ENCODE measurements around the gene CHCHD6. TPM values are rescaled to one million over a fixed set of nuclear protein-coding genes. Genes with fewer than 3 reads are reported as not detected.

CHCHD6 gene
- polyA plus RNA-seq, 1 donor from 2014 or later: 102 TPM

GRCh38 chr3:126832933-126833332 is 128.9 kb downstream of the CHCHD6 start:
- Histone ChIP-seq H3K27ac (ENCODE audit: low read length) (no peak overlapping the region), H3F3A (ENCODE audit: insufficient read depth, low read length, poor library complexity, severe bottlenecking) (no peaks in the 10 kb centered on the region), H3K9me2 (ENCODE audit: insufficient read depth, low read length) (no peaks in the 10 kb centered on the region), H2AFZ (ENCODE audit: low read depth, low read length) (no peak overlapping the region), H3K79me2 (replicated peaks; ENCODE audit: insufficient read depth, low read length) (no peaks in the 10 kb centered on the region), H3K4me2 (ENCODE audit: low read length) (no peak overlapping the region), H3K27me3 (ENCODE audit: insufficient read depth, low read depth, low read length) (no peaks in the 10 kb centered on the region), H3K4me3 (ENCODE audit: low read length) (no peak overlapping the region), H3K9ac (ENCODE audit: low read length) (no peak overlapping the region), H3K9me3 (ENCODE audit: low read length) (no peaks in the 10 kb centered on the region), H4K20me1 (ENCODE audit: insufficient read depth) (no peaks in the 10 kb centered on the region), H3K36me3 (ENCODE audit: insufficient read depth, low read length) (no peaks in the 10 kb centered on the region)
- TF ChIP-seq CTCF (IDR thresholded peaks at IDR 0.05; ENCODE audit: poor library complexity, severe bottlenecking) (no peak), EZH2 (IDR thresholded peaks at IDR 0.05; ENCODE audit: borderline replicate concordance, insufficient read depth, low read length, poor library complexity, severe bottlenecking) (no peak), TAF1 (IDR thresholded peaks at IDR 0.05; ENCODE audit: low read depth) (no peak), SMC3 (conservative IDR thresholded peaks at IDR 0.05; ENCODE audit: poor library complexity) (no peak), MXI1 (conservative IDR thresholded peaks at IDR 0.05; ENCODE audit: poor library complexity, severe bottlenecking) (no peak), REST (IDR thresholded peaks at IDR 0.05; ENCODE audit: borderline replicate concordance) (no peak), POLR2AphosphoS5 (IDR thresholded peaks at IDR 0.05) (no peak)

- Histone ChIP-seq H3K36me3 (ENCODE audit: insufficient read depth, low read length) (no peaks in the 10 kb centered on the region), H3K9me2 (ENCODE audit: insufficient read depth, low read length) (no peaks in the 10 kb centered on the region), H3F3A (ENCODE audit: insufficient read depth, low read length, poor library complexity, severe bottlenecking) (no peaks in the 10 kb centered on the region), H2AFZ (ENCODE audit: low read depth, low read length) (no peak overlapping the region), H3K9me3 (ENCODE audit: low read length) (no peaks in the 10 kb centered on the region), H3K27me3 (ENCODE audit: insufficient read depth, low read depth, low read length) (no peaks in the 10 kb centered on the region), H3K79me2 (replicated peaks; ENCODE audit: insufficient read depth, low read length) (no peaks in the 10 kb centered on the region), H3K27ac (ENCODE audit: low read length) (no peak overlapping the region), H3K4me3 (ENCODE audit: low read length) (no peak overlapping the region), H3K9ac (ENCODE audit: low read length) (no peak overlapping the region), H3K4me2 (ENCODE audit: low read length) (no peak overlapping the region), H4K20me1 (ENCODE audit: insufficient read depth) (no peaks in the 10 kb centered on the region)
- no peak for TF ChIP-seq REST (IDR thresholded peaks at IDR 0.05; ENCODE audit: borderline replicate concordance)
- no peak for TF ChIP-seq SMC3 (conservative IDR thresholded peaks at IDR 0.05; ENCODE audit: poor library complexity)
- TF ChIP-seq POLR2AphosphoS5 (IDR thresholded peaks at IDR 0.05): no peak
- TF ChIP-seq EZH2 (IDR thresholded peaks at IDR 0.05; ENCODE audit: borderline replicate concordance, insufficient read depth, low read length, poor library complexity, severe bottlenecking): no peak
- TF ChIP-seq EP300 (conservative IDR thresholded peaks at IDR 0.05; ENCODE audit: poor library complexity, severe bottlenecking): no peak
- no peak for TF ChIP-seq MXI1 (conservative IDR thresholded peaks at IDR 0.05; ENCODE audit: poor library complexity, severe bottlenecking)
- no peak for TF ChIP-seq TAF1 (IDR thresholded peaks at IDR 0.05; ENCODE audit: low read depth)
- no peak for TF ChIP-seq RAD21 (conservative IDR thresholded peaks at IDR 0.05)
- no peak for TF ChIP-seq CTCF (IDR thresholded peaks at IDR 0.05; ENCODE audit: poor library complexity, severe bottlenecking)
Measured at GRCh38 chr3:126834596-126835471, 130.8 kb downstream of the CHCHD6 start.

All from neural cell (in vitro differentiated cells).